HG02884 (cell line): Measurements from ENCODE around the gene CARS2.
"Not testable (repeated sequence)": the region's sequence is repeated elsewhere in the genome, so short reads cannot be mapped to it uniquely, and the experiment has no call there.

Experiments used
- ATAC-seq: cut with Tn5 transposase; IDR thresholded peaks from one replicate; pipeline ENCODE4 v1.9.1; 2021; ENCODE audit warnings: mild to moderate bottlenecking, moderate library complexity; ENCODE audit not compliant: unreplicated experiment

The CARS2 gene

DNA sequence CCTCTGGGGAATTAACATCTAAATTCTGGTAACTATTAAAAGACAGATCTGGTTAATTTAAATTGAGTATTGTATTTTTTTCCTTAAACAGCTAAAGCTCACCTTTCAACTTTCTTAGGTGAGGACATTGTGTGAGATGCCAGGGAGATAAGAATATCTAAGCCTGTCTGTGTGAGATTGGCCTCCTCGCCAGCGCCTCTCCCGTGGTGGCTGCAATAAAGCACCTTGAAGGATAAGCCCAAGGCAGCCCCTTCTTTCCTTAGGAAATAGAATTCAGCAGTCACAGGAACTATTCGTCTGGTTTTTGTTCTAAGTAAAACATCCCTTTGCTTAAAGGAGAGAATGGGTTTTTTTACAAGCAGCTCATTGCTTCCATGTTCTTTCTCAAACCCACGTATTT, 66.0 kb downstream of the CARS2 start:
- no peak for ATAC-seq

DNA sequence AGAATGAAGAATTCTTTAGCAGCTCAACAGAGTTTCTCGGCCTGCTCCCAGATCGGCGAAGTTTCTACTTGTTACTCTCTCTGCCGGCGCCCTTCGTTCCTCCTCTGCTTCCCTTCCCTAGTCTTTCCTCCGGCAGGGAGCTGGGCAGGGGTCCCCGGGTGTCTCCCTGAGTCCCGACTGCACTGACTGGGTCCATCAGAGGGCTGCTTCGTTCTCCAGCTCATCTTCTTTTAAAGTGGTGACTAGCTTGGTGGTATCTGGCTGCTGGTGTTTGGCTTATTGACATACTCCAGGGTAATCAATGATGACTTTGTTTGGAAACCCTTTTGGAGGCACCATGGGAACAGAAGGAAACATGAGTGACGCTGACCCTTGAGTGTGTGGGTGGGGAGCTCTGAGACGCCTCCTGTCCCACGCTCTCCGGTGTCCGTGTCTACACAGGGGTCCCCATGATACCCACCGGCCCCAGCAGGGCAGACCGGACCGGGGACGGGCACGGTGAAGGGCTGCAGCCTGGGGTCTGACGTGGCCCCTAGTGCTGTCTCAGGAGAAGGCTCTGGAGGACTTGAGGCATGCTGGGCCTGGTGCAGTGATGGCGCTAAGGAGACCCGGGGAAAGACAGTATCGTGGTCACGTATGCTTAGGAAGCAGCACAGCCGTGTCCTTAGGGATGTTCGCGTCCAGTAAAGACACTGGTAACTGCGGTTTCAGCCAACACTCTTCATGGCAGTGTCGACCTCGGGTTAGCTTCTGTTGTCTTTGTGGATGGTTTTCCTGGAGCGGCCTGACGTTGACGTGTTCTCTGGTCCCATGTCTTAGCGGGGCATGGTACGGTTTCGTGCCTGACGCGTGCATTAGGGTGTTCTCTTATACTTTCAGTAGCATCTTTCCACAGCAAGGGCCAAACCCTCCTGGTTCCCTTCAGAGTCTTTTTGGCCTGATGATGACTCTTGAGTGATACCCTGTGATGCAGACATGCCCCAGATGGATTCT, 66.8 kb downstream of the CARS2 start:
- no peak for ATAC-seq

GRCh38 chr13:110638257-110638656, 67.7 kb downstream of the CARS2 start:
- ATAC-seq = no peak

DNA sequence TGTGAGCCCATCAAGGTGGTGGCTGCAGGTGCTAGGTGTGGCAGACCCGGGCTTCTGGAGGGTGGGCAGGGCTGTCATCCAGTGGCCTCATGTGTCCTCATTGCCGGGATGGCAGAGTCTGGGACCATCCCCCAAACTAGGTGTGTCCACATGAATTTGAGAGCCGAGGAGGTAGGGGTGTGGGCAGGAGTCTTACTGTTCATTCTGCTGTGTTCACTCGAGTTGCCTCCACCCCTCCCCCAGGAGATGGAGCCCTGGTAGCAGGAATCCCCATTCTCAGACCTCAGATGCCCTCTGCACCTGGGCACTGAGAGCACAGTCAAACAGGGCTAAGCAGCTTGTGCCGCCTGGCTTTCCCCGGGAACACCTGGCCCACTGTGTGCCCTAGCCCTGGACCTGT, 68.2 kb downstream of the CARS2 start:
- no peak for ATAC-seq

DNA sequence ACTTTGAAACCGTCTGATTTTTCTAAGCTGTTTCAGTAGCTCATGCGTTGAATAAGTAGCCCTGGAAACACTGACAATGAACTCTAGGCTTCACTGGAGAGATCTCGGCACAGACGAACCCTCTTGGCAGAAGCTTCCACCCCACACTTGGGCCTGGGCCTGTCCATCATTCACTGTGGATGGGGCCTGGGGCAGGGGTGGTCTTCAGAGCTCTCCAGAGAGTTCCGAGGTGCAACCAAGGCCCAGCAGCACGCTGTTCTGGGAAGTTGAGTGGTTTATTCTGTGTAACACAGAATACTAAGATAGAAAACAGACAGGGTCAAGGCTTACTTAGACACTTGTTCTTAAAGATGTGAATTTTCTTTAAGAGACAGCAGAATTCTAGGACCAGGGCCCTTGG, 68.6 kb downstream of the CARS2 start:
- no peak for ATAC-seq

DNA sequence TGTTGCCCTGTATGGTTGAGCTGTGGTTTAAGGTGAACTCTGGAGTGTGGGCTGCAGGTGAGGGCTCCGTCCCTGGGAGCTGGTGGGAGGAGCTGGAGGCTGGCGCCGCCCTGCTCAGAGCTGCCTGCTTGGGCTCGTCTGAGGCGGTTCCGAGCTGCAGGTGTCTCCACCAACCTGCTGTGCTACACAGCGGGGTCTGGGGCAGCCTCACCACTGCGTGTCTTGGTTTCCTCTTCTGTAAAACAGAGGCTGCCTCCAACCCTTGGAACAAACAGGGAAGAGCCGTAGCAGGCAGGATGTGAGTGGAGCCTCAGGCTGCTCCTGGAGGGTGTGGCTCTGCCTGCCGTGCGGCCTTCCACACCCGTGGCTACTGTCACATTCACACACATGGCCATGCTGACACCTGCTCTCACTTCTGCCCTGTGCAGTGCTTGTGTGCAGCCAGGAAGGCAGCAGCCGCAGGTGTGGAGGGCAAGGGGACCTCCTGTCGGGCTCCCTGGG, 69.2 kb downstream of the CARS2 start:
- no peak for ATAC-seq

GRCh38 chr13:110636053-110636475, 69.9 kb downstream of the CARS2 start:
- ATAC-seq = no peak

DNA sequence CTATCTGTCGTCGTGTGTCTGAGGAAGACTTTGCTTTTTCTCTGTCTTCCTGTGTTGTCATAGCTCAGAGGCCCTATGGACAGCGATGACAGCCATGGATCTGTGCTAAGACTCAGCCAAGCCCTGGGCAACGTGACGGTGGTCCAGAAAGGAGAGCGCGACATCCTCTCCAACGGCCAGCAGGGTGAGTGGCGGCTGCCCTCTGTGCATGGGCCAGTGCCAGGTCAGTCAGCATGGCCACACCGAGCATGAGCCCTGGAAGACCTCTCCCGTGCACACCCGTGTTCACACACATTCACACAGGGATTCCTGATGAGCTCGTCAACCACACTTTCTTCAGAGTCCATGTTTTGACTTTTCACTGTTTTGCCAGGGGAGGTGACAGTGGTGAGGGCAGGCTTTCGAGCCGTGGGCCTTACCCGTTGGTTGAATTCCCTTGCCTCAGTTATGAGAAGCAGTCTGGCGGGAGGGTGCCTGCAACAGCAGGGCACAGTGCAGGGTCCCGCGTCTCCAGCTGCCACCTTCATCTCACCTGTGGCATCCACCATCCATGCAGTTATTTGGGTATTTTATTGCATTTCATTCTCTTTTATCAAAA, 70.4 kb downstream of the CARS2 start:
- ATAC-seq = no peak

- ATAC-seq = no peak
Observed at GRCh38 chr13:110634558-110634957, 71.4 kb downstream of the CARS2 start.

- no peak for ATAC-seq
Observed at GRCh38 chr13:110633776-110634175, 72.1 kb downstream of the CARS2 start.

- ATAC-seq = not testable (repeated sequence)
Observed at GRCh38 chr13:110632255-110632654, 73.7 kb downstream of the CARS2 start.

- no peak for ATAC-seq
Observed at GRCh38 chr13:110630566-110631119, 75.3 kb downstream of the CARS2 start.

- no peak for ATAC-seq
Observed at GRCh38 chr13:110629735-110630134, 76.2 kb downstream of the CARS2 start.

GRCh38 chr13:110628952-110629701, 76.8 kb downstream of the CARS2 start:
- ATAC-seq = no peak

- ATAC-seq = no peak
Observed at GRCh38 chr13:110628477-110628793, 77.5 kb downstream of the CARS2 start.

DNA sequence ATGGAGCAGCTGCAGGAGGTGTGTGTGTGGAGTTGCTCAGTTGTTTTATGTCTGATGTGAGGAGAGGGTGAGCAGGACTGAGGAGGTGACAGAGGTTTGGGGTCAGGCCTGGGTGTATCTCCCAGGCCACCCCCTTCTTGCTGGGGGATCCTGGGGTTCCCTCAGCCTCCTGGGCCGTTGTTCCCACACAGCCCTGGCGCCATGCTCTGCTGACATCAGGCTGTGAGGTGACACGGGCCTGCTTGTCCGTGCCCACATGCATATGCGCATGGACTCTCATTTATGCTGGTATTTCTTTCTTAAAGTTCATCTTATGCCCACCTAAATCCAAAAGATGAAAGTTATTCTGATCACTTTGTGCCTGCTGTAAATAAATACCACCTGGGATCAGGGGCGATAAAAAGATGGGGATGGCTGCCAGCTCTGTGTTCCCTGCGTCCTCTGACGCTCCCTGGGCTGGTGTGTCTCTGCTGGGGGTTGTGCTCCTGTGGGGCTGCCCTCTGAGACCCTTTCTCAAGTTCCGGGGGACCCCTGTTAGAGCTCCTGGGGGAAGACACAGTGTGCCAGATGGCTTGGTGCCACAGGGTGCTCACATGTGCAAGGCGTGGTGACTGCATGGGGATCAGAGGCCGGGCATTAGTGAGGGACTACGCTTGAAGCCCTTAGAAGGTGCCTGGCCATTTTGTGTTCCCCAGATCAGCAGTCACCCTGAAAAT, 78.0 kb downstream of the CARS2 start:
- ATAC-seq = no peak

- ATAC-seq = no peak
Observed at GRCh38 chr13:110627351-110627750, 78.6 kb downstream of the CARS2 start.

- ATAC-seq = no peak
Observed at GRCh38 chr13:110626521-110626920, 79.4 kb downstream of the CARS2 start.

DNA sequence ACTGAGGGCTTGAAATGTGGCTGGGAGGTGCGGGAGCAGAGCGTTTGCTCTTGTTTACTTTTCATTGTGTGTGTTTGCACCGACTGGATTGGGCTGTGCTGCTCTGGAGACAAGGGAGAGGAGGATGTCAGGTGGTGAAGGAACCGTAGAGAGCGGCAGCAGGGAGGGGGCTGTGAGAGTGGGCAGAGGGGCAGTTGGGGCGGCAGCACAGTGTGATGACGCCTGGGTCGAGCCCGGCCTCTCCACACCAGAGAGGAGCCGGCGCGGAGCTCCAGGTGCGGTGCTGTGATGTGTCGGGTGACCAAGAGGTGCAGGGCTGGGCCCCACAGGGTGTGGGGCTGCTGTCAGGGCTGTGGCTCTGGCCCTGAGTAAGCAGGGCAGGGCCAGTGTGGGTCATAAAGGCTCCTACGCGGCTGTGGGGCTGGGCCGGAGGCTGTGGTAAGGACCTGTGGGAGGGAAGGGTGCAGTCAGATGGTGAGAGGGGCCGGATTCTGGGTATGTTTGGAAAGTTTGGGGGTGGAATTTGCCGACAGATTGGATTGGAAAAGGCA, 80.1 kb downstream of the CARS2 start:
- no peak for ATAC-seq
